ENCODE measurements around the gene SFMBT2. TPM values are rescaled to one million over a fixed set of nuclear protein-coding genes. Genes with fewer than 3 reads are reported as not detected.

The SFMBT2 gene
- total RNA-seq = 11.0 TPM
- long read RNA-seq, partial matches to known transcripts = 1 of 7 reads
- long read RNA-seq, other reads (novel, unspliced or antisense) = 6 of 7 reads

- H3K4me3 ChIP-seq = peak within 1 kb of the TSS; percentile 92
- no peaks in the 10 kb centered on the region for H3K36me3 ChIP-seq
- intact Hi-C loops (cut with micrococcal nuclease) = loop anchor here (10.0 kb wide), 2 partner anchors 486 to 746 kb away; no protein-coding TSS in a partner anchor
- peak within 1 kb of the TSS; percentile 87 for H3K27ac ChIP-seq (replicated peaks)
- H3K27me3 ChIP-seq (ENCODE audit: low read depth) = no peaks in the 10 kb centered on the region
- H3K4me1 ChIP-seq = peaks cover 65% of the 10 kb centered on the region
- DNase-seq = peak; percentile 68
- peak; percentile 31 for TF ChIP-seq CTCF (IDR thresholded peaks at IDR 0.05; ENCODE audit: borderline replicate concordance)
- no peaks in the 10 kb centered on the region for H3K9me3 ChIP-seq (replicated peaks)
Observed at GRCh38 chr10:7410862-7411670, at the start of gene SFMBT2. TSS of gene SFMBT2 (minus strand) at chr10:7411034. CDS start at chr10:7381898, 29,136 bp downstream.

DNA sequence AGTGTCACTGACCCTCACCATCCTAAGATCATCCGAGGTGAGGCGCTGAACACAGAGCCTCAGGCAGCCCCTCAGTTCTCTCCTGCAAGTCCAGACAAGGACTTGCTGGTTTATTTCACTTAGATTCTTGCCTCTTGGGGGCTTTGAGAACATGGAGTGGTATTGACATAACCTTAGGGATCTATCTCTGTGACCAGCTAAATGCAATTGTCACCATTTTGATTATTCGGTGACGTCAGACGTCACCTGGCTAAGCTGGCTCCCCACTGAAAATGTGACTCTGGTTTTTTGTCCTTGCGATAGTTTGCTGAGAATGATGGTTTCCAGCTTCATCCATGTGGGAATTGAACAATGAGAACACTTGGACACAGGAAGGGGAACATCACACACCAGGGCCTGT is 49.2 kb upstream of the SFMBT2 start:
- Histone ChIP-seq H3K9me3 (replicated peaks) (no peaks in the 10 kb centered on the region), H3K27ac (replicated peaks) (no peak overlapping the region), H3K4me1 (no peaks in the 10 kb centered on the region), H3K4me3 (no peak overlapping the region), H3K27me3 (ENCODE audit: low read depth) (peaks cover 4% of the 10 kb centered on the region), H3K36me3 (no peaks in the 10 kb centered on the region)
- no peak for TF ChIP-seq CTCF (IDR thresholded peaks at IDR 0.05; ENCODE audit: borderline replicate concordance)
- intact Hi-C loops (cut with micrococcal nuclease) = no loop called here
- no peak for DNase-seq

- Histone ChIP-seq H3K36me3 (no peaks in the 10 kb centered on the region), H3K27me3 (ENCODE audit: low read depth) (peaks cover 4% of the 10 kb centered on the region), H3K4me3 (no peak overlapping the region), H3K27ac (replicated peaks) (no peak overlapping the region), H3K9me3 (replicated peaks) (no peaks in the 10 kb centered on the region), H3K4me1 (no peaks in the 10 kb centered on the region)
- TF ChIP-seq CTCF (IDR thresholded peaks at IDR 0.05; ENCODE audit: borderline replicate concordance) = no peak
- intact Hi-C loops (cut with micrococcal nuclease) = no loop called here
- DNase-seq = no peak
Observed at GRCh38 chr10:7458556-7458955, 47.7 kb upstream of the SFMBT2 start.

- no peaks in the 10 kb centered on the region for H3K9me3 ChIP-seq (replicated peaks)
- no peak for DNase-seq
- intact Hi-C loops (cut with micrococcal nuclease) = no loop called here
- peaks cover 9% of the 10 kb centered on the region for H3K27me3 ChIP-seq (ENCODE audit: low read depth)
- H3K27ac ChIP-seq (replicated peaks) = no peak overlapping the region
- no peaks in the 10 kb centered on the region for H3K4me1 ChIP-seq
- H3K4me3 ChIP-seq = no peak overlapping the region
- no peaks in the 10 kb centered on the region for H3K36me3 ChIP-seq
- TF ChIP-seq CTCF (IDR thresholded peaks at IDR 0.05; ENCODE audit: borderline replicate concordance) = no peak
Observed at GRCh38 chr10:7457478-7458316, 46.9 kb upstream of the SFMBT2 start.

GRCh38 chr10:7449063-7449695 is 38.3 kb upstream of the SFMBT2 start:
- no peak for TF ChIP-seq CTCF (IDR thresholded peaks at IDR 0.05; ENCODE audit: borderline replicate concordance)
- Histone ChIP-seq H3K27ac (replicated peaks) (no peak overlapping the region), H3K9me3 (replicated peaks) (peaks cover 20% of the 10 kb centered on the region), H3K27me3 (ENCODE audit: low read depth) (peaks cover 12% of the 10 kb centered on the region), H3K4me1 (no peaks in the 10 kb centered on the region), H3K4me3 (no peak overlapping the region), H3K36me3 (no peaks in the 10 kb centered on the region)
- DNase-seq = no peak
- intact Hi-C loops (cut with micrococcal nuclease) = no loop called here

All from left ventricle myocardium inferior (tissue), 1 donor.